GM21723 (cell line): Measurements from ENCODE around the gene ELK3.
A peak's percentile ranks its signal among the peaks of the same experiment; 100 is the strongest.
"Not testable (repeated sequence)": the region's sequence is repeated elsewhere in the genome, so short reads cannot be mapped to it uniquely, and the experiment has no call there.

Source experiments
- ATAC-seq: cut with Tn5 transposase; IDR thresholded peaks from one replicate; pipeline ENCODE4 v1.9.1; 2021; ENCODE audit warnings: mild to moderate bottlenecking, moderate library complexity; ENCODE audit not compliant: unreplicated experiment

The ELK3 gene

GRCh38 chr12:96302687-96303310 is 108.6 kb downstream of the ELK3 start:
- ATAC-seq = no peak

GRCh38 chr12:96303653-96304052 is 109.5 kb downstream of the ELK3 start:
- ATAC-seq = no peak

GRCh38 chr12:96305665-96306064 is 111.5 kb downstream of the ELK3 start:
- ATAC-seq = no peak

- ATAC-seq = no peak
Observed at GRCh38 chr12:96308881-96309280, 114.7 kb downstream of the ELK3 start.

- ATAC-seq = no peak
Observed at GRCh38 chr12:96310067-96310466, 115.9 kb downstream of the ELK3 start.

- no peak for ATAC-seq
Observed at GRCh38 chr12:96311191-96311590, 117.0 kb downstream of the ELK3 start.

- peak; percentile 65 for ATAC-seq
Observed at GRCh38 chr12:96313606-96314005, 119.4 kb downstream of the ELK3 start.

- ATAC-seq = no peak
Observed at GRCh38 chr12:96314723-96315122, 120.5 kb downstream of the ELK3 start.

GRCh38 chr12:96315741-96316481 is 121.7 kb downstream of the ELK3 start:
- not testable (repeated sequence) for ATAC-seq

GRCh38 chr12:96317801-96318200 is 123.6 kb downstream of the ELK3 start:
- not testable (repeated sequence) for ATAC-seq
